Erythroblast (primary cell): ENCODE measurements around the gene KAT2B.

Experiments used
- DNase-seq, 2 experiments: peaks; one replicate each; lab custom pipeline; 2025; lab: John Stamatoyannopoulos, UW
- GATA1 ChIP-seq: IDR thresholded peaks from 2 replicates; pipeline ENCODE4 v1.6.1; 2011; ENCODE audit warnings: low read depth, mild to moderate bottlenecking, control low read depth, low read length, moderate library complexity
- POLR2A ChIP-seq: IDR thresholded peaks from 2 replicates; pipeline ENCODE4 v1.6.1; 2011; ENCODE audit warnings: mild to moderate bottlenecking, low read length

KAT2B gene

GRCh38 chr3:20051123-20051806, 11.0 kb downstream of the KAT2B start:
- TF ChIP-seq GATA1 (no peak), POLR2A (no peak)
- peak in 1 of 2 experiments; percentile 23 for DNase-seq

DNA sequence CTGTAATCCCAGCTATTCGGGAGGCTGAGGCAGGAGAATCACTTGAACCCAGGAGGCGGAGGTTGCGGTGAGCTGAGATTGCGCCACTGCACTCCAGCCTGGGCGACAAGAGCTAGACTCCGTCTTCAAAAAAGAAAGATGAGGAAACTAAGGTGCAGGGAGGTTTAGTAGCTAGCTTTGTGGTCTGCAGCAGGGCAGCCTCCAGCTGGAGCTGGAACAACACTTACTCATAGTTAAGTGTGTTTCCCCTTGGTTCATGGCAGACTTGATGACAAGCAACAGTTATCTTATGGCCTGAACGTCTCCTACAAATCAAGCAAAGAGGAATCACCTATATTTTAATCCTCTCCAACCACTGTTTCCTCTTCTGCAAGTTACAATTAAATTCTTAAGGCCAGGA, 12.6 kb downstream of the KAT2B start:
- TF ChIP-seq GATA1 (no peak), POLR2A (no peak)
- no peak for DNase-seq

DNA sequence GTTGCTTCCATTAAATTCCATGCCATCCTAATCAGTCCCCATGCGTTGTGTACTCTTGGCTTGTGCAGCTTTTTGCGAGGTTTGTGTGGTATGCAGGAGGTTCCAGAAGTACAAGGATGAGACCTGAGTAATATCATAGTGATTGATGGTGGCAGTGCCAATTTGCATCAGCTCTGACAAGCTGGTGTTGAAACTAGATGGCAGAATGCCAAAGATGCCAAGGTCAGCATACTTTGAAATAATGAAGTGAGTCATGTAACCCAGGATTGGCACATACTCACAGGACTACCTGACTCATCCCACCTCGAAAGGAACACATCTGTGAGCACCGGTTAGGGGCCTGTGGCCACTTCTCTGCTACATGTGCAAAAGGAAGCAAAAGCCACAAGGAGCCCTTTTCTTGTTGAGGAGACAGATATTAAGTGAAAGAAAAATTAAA, 14.3 kb downstream of the KAT2B start:
- DNase-seq = peak; percentile 61 to 80
- TF ChIP-seq POLR2A = no peak
- TF ChIP-seq GATA1 = no peak

DNA sequence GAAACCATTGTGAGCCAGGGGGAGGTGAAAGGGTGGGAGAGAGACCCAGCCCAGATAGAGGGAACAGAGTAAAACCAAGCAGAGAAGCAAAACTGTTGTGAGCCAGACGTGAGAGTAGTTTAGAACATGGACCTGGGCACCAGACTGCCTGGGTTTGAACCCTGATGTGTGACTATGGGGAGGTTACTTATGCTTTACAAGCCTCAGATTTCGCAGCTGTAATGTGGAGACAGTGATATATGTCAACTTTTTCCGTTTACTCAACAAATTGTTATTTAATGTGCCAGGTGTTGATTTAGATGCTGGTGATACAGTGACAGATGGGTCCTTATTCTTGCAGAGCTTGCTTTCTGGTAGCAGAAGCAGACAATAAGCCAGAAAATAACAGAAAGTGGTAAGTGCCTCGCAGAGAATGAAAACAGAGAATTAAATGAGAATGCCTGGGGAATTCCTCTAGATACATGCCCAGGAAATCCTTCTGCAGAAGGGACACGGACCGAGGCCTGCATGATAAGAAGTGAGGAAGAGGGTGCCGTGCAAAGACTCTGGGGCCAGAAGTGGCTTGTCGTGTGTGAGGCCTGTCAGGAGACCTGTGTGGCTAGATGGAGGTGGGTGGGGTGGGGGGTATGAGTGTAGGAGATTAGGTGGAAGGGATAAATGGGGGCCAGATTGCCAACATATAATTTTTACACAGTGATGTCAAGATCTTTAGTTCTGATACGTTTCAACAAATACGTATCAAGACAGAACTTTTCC, 15.0 kb downstream of the KAT2B start:
- TF ChIP-seq GATA1 (no peak), POLR2A (no peak)
- DNase-seq = peak in 1 of 2 experiments; percentile 28

DNA sequence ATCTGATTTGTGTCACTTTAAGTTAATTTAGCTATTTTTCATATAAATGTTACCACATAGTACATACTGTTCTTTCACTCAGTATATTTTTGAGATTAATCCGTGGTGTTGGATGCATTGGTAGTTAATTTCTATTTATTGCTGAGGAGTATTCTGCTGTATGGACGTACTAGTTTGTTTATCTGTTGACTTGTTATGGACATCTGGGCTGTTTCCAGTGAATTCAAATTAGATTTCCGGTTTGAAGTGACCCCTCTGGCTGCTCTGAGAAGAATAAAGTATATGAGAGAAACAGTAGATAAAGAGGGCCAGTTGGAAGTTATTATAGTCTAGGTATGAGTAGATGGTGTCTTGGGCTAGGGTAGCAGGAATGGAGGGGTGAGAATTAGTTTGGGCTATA, 15.6 kb downstream of the KAT2B start:
- DNase-seq = no peak
- TF ChIP-seq POLR2A = no peak
- TF ChIP-seq GATA1 = no peak

- peak; percentile 21 to 41 for DNase-seq
- no peak for TF ChIP-seq POLR2A
- no peak for TF ChIP-seq GATA1
These were observed 16.7 kb downstream of the KAT2B start for GRCh38 chr3:20056725-20057611.

DNA sequence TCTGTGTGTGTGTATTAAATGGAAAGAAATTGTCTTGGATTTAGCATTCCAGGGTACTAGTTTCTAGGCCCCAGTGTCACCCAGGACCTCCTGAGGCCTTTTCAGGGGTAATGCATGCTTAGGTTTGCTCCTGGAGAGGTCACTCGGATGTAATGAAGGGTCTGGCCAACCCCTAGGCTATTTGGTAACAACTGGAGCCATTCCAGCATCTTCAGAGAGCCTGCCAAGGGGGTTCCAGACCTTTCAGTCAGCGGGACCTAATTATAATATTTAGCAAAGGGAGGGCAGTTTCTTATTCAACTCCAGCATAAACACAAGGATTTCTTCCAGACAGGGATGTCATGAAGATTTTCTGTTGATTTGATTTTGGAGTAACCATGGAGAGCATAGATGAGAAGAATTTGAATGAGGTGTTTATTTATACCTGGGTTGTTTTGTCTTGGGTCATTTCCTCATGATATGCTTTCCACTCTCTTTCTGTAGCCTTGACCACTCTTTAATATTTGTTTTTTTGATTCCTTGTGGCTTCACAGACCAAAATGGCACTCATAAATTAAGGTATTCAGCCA, 17.4 kb downstream of the KAT2B start:
- TF ChIP-seq GATA1 = no peak
- no peak for TF ChIP-seq POLR2A
- no peak for DNase-seq

DNA sequence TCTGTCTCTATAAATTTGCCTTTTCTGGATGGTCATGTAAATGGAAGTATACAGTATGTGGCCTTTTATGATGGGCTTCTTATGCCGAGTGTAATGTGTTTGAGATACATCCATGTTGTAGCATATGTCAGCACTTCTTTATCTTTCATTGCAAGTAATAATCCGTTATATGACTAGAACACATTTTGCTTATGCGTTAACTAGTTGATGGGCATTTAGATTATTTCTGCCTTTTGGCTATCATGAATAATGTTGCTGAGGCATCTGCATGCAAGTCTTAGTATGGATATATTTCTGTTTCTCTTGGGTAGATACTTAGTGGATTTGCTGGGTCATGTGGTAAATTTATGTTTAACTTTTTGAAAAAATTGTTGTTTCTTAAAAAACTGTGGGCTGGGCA, 19.7 kb downstream of the KAT2B start:
- TF ChIP-seq GATA1 (no peak), POLR2A (no peak)
- peak; percentile 26 to 68 for DNase-seq

GRCh38 chr3:20060974-20061685, 20.9 kb downstream of the KAT2B start:
- TF ChIP-seq POLR2A = no peak
- TF ChIP-seq GATA1 = no peak
- peak; percentile 56 to 60 for DNase-seq

DNA sequence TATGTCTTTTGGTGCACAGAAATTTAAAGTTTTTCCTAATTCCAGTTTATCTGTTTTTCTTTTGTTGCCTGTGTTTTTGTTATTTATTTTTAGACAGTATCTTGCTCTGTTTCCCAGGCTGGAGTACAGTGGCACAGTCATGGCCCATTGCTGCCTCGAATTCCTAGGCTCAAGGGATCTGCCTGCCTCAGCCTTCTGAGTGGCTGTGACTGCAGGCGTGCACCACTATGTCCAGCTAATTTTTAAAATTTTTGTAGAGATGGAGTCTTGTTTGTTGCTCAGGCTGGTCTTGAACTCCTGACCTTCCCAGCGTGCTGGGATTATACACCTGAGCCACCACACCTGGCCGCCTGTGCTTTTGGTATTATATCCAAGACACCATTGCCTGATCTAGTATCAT, 22.8 kb downstream of the KAT2B start:
- TF ChIP-seq POLR2A (no peak), GATA1 (no peak)
- DNase-seq = no peak

DNA sequence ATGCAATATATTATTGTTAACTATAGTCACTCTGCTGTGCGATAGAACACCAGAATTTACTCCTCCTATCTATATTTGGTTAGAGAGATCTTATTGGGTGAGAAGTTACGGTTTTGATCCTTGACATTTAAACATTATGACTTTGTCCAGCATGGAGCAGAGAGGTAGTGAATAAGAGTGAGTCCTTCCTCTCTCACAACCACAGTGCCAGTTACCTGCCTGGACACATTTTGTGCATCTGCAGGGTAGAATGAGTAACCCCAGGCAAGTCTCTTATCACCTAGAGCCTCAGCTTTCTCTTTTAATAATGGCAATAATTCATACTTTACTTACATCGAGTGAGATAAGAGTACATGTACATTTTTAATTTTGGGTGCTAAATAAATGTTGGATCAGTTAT, 24.1 kb downstream of the KAT2B start:
- no peak for DNase-seq
- no peak for TF ChIP-seq GATA1
- TF ChIP-seq POLR2A = no peak

GRCh38 chr3:20064796-20065564, 24.7 kb downstream of the KAT2B start:
- TF ChIP-seq GATA1 (no peak), POLR2A (no peak)
- DNase-seq = peak; percentile 80 to 94
